H1 (cell line): ENCODE measurements around the gene FHAD1.

Experiments
- BACH1 ChIP-seq: IDR thresholded peaks from 2 replicates; pipeline ENCODE4 v1.6.1; 2012; ENCODE audit warnings: low read length, improper control_type of control experiment
- EP300 ChIP-seq, 2 experiments: IDR thresholded peaks; 1 replicate in 1 of 2; 2 replicates in 1 of 2; pipeline ENCODE4 v1.6.1; 2011 to 2012; ENCODE audit warnings: low read depth in 2 of 2, low read length in 2 of 2, mild to moderate bottlenecking in 2 of 2, borderline replicate concordance in 1 of 2, inconsistent platforms in 1 of 2, moderate library complexity in 1 of 2
- GABPA ChIP-seq: IDR thresholded peaks from 2 replicates; pipeline ENCODE4 v1.6.1; 2011; ENCODE audit warnings: mild to moderate bottlenecking, low read length, moderate library complexity, borderline replicate concordance; ENCODE audit not compliant: insufficient read depth
- POLR2AphosphoS5 ChIP-seq: IDR thresholded peaks from 2 replicates; pipeline ENCODE4 v1.6.1; 2011; ENCODE audit warnings: low read depth, low read length
- SIN3A ChIP-seq, 2 experiments: IDR thresholded peaks in 1 of 2; conservative IDR thresholded peaks in 1 of 2; 2 replicates each; pipeline ENCODE4 v1.6.1; 2011 to 2012; ENCODE audit warnings: low read length in 2 of 2, improper control_type of control experiment in 1 of 2, low read depth in 1 of 2, mild to moderate bottlenecking in 1 of 2
- TAF7 ChIP-seq: optimal IDR thresholded peaks from 2 replicates; pipeline ENCODE3; 2011; ENCODE audit warnings: low read depth, mild to moderate bottlenecking, inconsistent platforms, low read length, moderate library complexity, borderline replicate concordance
- TCF12 ChIP-seq: IDR thresholded peaks from 2 replicates; pipeline ENCODE4 v1.6.1; 2011; ENCODE audit warnings: low read depth, mild to moderate bottlenecking, low read length
- TF ChIP-seq, protein P1 (sequence below), 3 experiments: IDR thresholded peaks; 1 replicate in 2 of 3; 2 replicates in 1 of 3; pipeline versions ENCODE4 v1.5.1 to v1.6.1; 2011; ENCODE audit warnings: low read length in 3 of 3, mild to moderate bottlenecking in 3 of 3, inconsistent platforms in 2 of 3, low read depth in 1 of 3, moderate library complexity in 1 of 3; ENCODE audit not compliant: insufficient read depth in 1 of 3; ENCODE audit errors: control extremely low read depth in 1 of 3
- TF ChIP-seq, protein P2 (sequence below): IDR thresholded peaks from 2 replicates; pipeline ENCODE4 v1.6.1; 2011; ENCODE audit warnings: low read depth, mild to moderate bottlenecking, low read length; ENCODE audit not compliant: insufficient read depth

DNA sequence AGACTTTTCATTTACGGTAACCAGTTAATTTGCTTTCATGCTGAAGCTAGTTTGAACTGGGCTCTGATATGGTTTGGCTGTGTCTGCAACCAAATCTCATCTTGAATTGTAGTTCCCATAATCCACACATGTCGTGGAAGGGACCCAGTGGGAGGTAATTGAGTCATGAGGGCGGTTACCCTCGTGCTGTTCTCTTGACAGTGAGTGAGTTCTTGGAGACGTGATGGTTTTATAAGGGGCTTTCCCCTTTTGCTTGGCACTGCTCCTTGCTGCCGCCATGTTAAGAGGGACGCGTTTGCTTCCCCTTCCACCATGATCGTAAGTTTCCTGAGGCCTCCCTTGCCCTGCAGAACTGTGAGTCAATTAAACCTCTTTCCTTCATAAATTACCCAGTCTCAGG, 10.3 kb upstream of the FHAD1 start:
- TF ChIP-seq POLR2AphosphoS5 (no peak), BACH1 (no peak), GABPA (no peak), SIN3A (conservative IDR thresholded peaks at IDR 0.05 in 1 of 2, IDR thresholded peaks at IDR 0.05 in 1 of 2; ENCODE audit: low read depth in 1 of 2, low read length in 2 of 2) (no peak), TAF7 (no peak), TCF12 (no peak), EP300 (IDR thresholded peaks at IDR 0.05; ENCODE audit: borderline replicate concordance in 1 of 2, low read depth in 2 of 2, low read length in 2 of 2) (no peak)
- TF ChIP-seq, protein P1, sequence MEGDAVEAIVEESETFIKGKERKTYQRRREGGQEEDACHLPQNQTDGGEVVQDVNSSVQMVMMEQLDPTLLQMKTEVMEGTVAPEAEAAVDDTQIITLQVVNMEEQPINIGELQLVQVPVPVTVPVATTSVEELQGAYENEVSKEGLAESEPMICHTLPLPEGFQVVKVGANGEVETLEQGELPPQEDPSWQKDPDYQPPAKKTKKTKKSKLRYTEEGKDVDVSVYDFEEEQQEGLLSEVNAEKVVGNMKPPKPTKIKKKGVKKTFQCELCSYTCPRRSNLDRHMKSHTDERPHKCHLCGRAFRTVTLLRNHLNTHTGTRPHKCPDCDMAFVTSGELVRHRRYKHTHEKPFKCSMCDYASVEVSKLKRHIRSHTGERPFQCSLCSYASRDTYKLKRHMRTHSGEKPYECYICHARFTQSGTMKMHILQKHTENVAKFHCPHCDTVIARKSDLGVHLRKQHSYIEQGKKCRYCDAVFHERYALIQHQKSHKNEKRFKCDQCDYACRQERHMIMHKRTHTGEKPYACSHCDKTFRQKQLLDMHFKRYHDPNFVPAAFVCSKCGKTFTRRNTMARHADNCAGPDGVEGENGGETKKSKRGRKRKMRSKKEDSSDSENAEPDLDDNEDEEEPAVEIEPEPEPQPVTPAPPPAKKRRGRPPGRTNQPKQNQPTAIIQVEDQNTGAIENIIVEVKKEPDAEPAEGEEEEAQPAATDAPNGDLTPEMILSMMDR (IDR thresholded peaks at IDR 0.05; ENCODE audit: control extremely low read depth in 1 of 3, insufficient read depth in 1 of 3, low read depth in 1 of 3, low read length in 3 of 3), result no peak
- TF ChIP-seq, protein P2, sequence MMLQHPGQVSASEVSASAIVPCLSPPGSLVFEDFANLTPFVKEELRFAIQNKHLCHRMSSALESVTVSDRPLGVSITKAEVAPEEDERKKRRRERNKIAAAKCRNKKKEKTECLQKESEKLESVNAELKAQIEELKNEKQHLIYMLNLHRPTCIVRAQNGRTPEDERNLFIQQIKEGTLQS, result no peak
